Bladder microvascular endothelial cell (primary cell): Measurements from ENCODE around the gene PPP4R2. TPM values are rescaled to one million over a fixed set of nuclear protein-coding genes. Genes with fewer than 3 reads are reported as not detected.

Source experiments
- total RNA-seq: library from RNA; depleted of rRNA; stranded (reverse); fragments of >200 nt; gene quantifications from 2 replicates; pipeline ENCODE4 v1.2.3, GENCODE V29; 2014

The PPP4R2 gene
- 45.0 and 87.8 TPM in 2 replicates for total RNA-seq

GRCh38 chr3:72996473-72997333 lies at the start of gene PPP4R2:
TSS of gene PPP4R2 (plus strand) at chr3:72996811. CDS start at chr3:72997038, 227 bp downstream.

GRCh38 chr3:73061416-73061815 lies 64.8 kb downstream of the PPP4R2 start, which contains the start of gene EBLN2:
TSS of gene EBLN2 (plus strand) at chr3:73061659. CDS start at chr3:73062082, 423 bp downstream.

Other genes starting within 250 kb of the PPP4R2 start
- 12.6 and 16.0 TPM in 2 replicates for gene SHQ1, start 148.4 kb upstream of the PPP4R2 start, total RNA-seq
- gene GXYLT2, start 108.8 kb upstream of the PPP4R2 start, total RNA-seq = under 0.01 and 0.44 TPM in 2 replicates
- gene EBLN2, start 64.8 kb downstream of the PPP4R2 start, total RNA-seq = 3.7 and 9.6 TPM in 2 replicates